ENCODE results near the gene PAK2. TPM values are rescaled to one million over a fixed set of nuclear protein-coding genes. Genes with fewer than 3 reads are reported as not detected.

Gene PAK2
- total and polyA plus RNA-seq, 9 of the 15 experiments (the other 6 are each of a cell fraction or from before 2014, with no cell fraction given): 13.2 to 72.4 (median 35.7) TPM

- Histone ChIP-seq H3K4me2 (ENCODE audit: insufficient read depth, low read length) (no peak overlapping the region), H3K9ac (ENCODE audit: insufficient read depth in 1 of 2, low read depth in 2 of 2, low read length in 2 of 2) (no peak overlapping the region), H3K4me3 (no peak overlapping the region), H3K9me1 (ENCODE audit: control insufficient read depth, insufficient read depth, low read length) (no peaks in the 10 kb centered on the region), H3K4me1 (replicated peaks in 1 of 2; ENCODE audit: control insufficient read depth in 2 of 2, insufficient read depth in 2 of 2, low read length in 2 of 2) (no peaks in the 10 kb centered on the region), H3K27me3 (ENCODE audit: control insufficient read depth in 2 of 2, insufficient read depth in 2 of 2, low read length in 2 of 2) (no peaks in the 10 kb centered on the region), H4K20me1 (replicated peaks; ENCODE audit: control insufficient read depth, insufficient read depth, low read length) (no peaks in the 10 kb centered on the region), H3K9me3 (replicated peaks; ENCODE audit: control insufficient read depth, insufficient read depth, low read depth, low read length) (peaks cover 14% of the 10 kb centered on the region), H2AFZ (ENCODE audit: low read depth, low read length) (no peak overlapping the region), H3K79me2 (ENCODE audit: control insufficient read depth, insufficient read depth, low read length) (peaks cover 63% of the 10 kb centered on the region), H3K27ac (ENCODE audit: extremely low read depth, low read depth, low read length) (no peak overlapping the region), H3K36me3 (ENCODE audit: control insufficient read depth, insufficient read depth, low read length) (peaks cover 51% of the 10 kb centered on the region)
- ATAC-seq (no peak), DNase-seq (ENCODE audit: extremely low read depth in 1 of 4, low spot score in 3 of 4) (no peak), FAIRE-seq (no peak)
- no TSS peak for BruUV-seq (replicated peaks)
- in situ Hi-C loops (cut with MboI): no loop called here
- WGBS (ENCODE audit: insufficient coverage, low coverage, missing lambda C conversion rate): 84% methylated on average over 4 of the region's 4 CpGs
- CTCF ChIA-PET (ENCODE audit: low intra/inter-chr PET ratio): no interaction called here
- intact Hi-C loops (cut with micrococcal nuclease): no loop called here
- no peak for TF ChIP-seq ZNF639 (CRISPR knock-in tag; conservative IDR thresholded peaks at IDR 0.05 in 1 of 2, IDR thresholded peaks at IDR 0.05 in 1 of 2)
- no peak for TF ChIP-seq NR1H2 (CRISPR knock-in tag; IDR thresholded peaks at IDR 0.05)
- no peak for TF ChIP-seq PML (IDR thresholded peaks at IDR 0.05; ENCODE audit: low read length)
- no peak for TF ChIP-seq CREB3L1 (IDR thresholded peaks at IDR 0.05; ENCODE audit: borderline replicate concordance, low read depth)
- no peak for TF ChIP-seq ZNF707 (CRISPR knock-in tag; conservative IDR thresholded peaks at IDR 0.05)
- TF ChIP-seq ETV5 (CRISPR knock-in tag; IDR thresholded peaks at IDR 0.05; ENCODE audit: low read depth): no peak
- TF ChIP-seq ILF3 (IDR thresholded peaks at IDR 0.05; ENCODE audit: borderline replicate concordance): no peak
- TF ChIP-seq KDM2B (CRISPR knock-in tag; IDR thresholded peaks at IDR 0.05): no peak
- POLR2A ChIA-PET: no interaction called here
Measured at GRCh38 chr3:196782511-196782910, 42.9 kb downstream of the PAK2 start.
